GM19240 (cell line): ENCODE results near the gene CST9.
"Not testable (repeated sequence)": the region's sequence is repeated elsewhere in the genome, so short reads cannot be mapped to it uniquely, and the experiment has no call there.

ENCODE experiments used
- DNase-seq: peaks from one replicate; pipeline ENCODE4 v3.0.0; 2011; ENCODE audit warnings: low spot score; ENCODE audit not compliant: insufficient read length

CST9 gene

GRCh38 chr20:23624324-23624691, 18.6 kb upstream of the CST9 start:
- DNase-seq = no peak

- DNase-seq = no peak
Measured at GRCh38 chr20:23623666-23624323, 18.1 kb upstream of the CST9 start.

GRCh38 chr20:23622839-23623343, 17.2 kb upstream of the CST9 start:
- DNase-seq = no peak

GRCh38 chr20:23622401-23622800, 16.7 kb upstream of the CST9 start:
- not testable (repeated sequence) for DNase-seq

- DNase-seq = not testable (repeated sequence)
Measured at GRCh38 chr20:23620670-23621386, 15.1 kb upstream of the CST9 start.

GRCh38 chr20:23614163-23614562, 8.4 kb upstream of the CST9 start:
- DNase-seq = no peak

- no peak for DNase-seq
Measured at GRCh38 chr20:23613676-23614075, 8.0 kb upstream of the CST9 start.

GRCh38 chr20:23612396-23612795, 6.7 kb upstream of the CST9 start:
- DNase-seq = no peak

GRCh38 chr20:23609486-23610109, 3.9 kb upstream of the CST9 start:
- DNase-seq = no peak

- no peak for DNase-seq
Measured at GRCh38 chr20:23608251-23608846, 2.6 kb upstream of the CST9 start.

GRCh38 chr20:23607497-23608245, 2.0 kb upstream of the CST9 start:
- no peak for DNase-seq

- DNase-seq = peak; percentile 58
Measured at GRCh38 chr20:23606652-23607049, 934 bp upstream of the CST9 start.

GRCh38 chr20:23604306-23604705, 1.4 kb downstream of the CST9 start:
- DNase-seq = no peak

- DNase-seq = no peak
Measured at GRCh38 chr20:23603321-23603720, 2.4 kb downstream of the CST9 start.

- DNase-seq = no peak
Measured at GRCh38 chr20:23602699-23603098, 3.0 kb downstream of the CST9 start.

GRCh38 chr20:23602241-23602640, 3.5 kb downstream of the CST9 start:
- no peak for DNase-seq

GRCh38 chr20:23601715-23602114, 4.0 kb downstream of the CST9 start:
- no peak for DNase-seq

GRCh38 chr20:23598481-23598880, 7.2 kb downstream of the CST9 start:
- no peak for DNase-seq

- DNase-seq = no peak
Measured at GRCh38 chr20:23596579-23597250, 9.0 kb downstream of the CST9 start.

- DNase-seq = no peak
Measured at GRCh38 chr20:23595941-23596340, 9.8 kb downstream of the CST9 start.
